ENCODE data around the gene ZNF438.
"Not testable (repeated sequence)": the region's sequence is repeated elsewhere in the genome, so short reads cannot be mapped to it uniquely, and the experiment has no call there.

Gene ZNF438

GRCh38 chr10:30821261-30821993 lies 210.2 kb downstream of the ZNF438 start:
- peak; percentile 56 for DNase-seq

- no peak for DNase-seq
Measured at GRCh38 chr10:30820261-30820991, 211.2 kb downstream of the ZNF438 start.

- no peak for DNase-seq
Measured at GRCh38 chr10:30819341-30820181, 212.1 kb downstream of the ZNF438 start.

GRCh38 chr10:30818854-30819253 lies 212.8 kb downstream of the ZNF438 start:
- no peak for DNase-seq

GRCh38 chr10:30818010-30818660 lies 213.5 kb downstream of the ZNF438 start:
- no peak for DNase-seq

GRCh38 chr10:30817541-30817940 lies 214.1 kb downstream of the ZNF438 start:
- DNase-seq = no peak

GRCh38 chr10:30816820-30817171 lies 214.9 kb downstream of the ZNF438 start:
- DNase-seq = no peak

- no peak for DNase-seq
Measured at GRCh38 chr10:30816159-30816819, 215.4 kb downstream of the ZNF438 start.

- peak; percentile 45 for DNase-seq
Measured at GRCh38 chr10:30813872-30814481, 217.7 kb downstream of the ZNF438 start.

GRCh38 chr10:30812018-30812851 lies 219.4 kb downstream of the ZNF438 start:
- peak; percentile 19 for DNase-seq

- DNase-seq = no peak
Measured at GRCh38 chr10:30811276-30812017, 220.2 kb downstream of the ZNF438 start.

- DNase-seq = no peak
Measured at GRCh38 chr10:30810416-30810815, 221.2 kb downstream of the ZNF438 start.

GRCh38 chr10:30806850-30807249 lies 224.8 kb downstream of the ZNF438 start:
- no peak for DNase-seq

- DNase-seq = no peak
Measured at GRCh38 chr10:30805061-30805460, 226.6 kb downstream of the ZNF438 start.

- no peak for DNase-seq
Measured at GRCh38 chr10:30804478-30805055, 227.1 kb downstream of the ZNF438 start.

GRCh38 chr10:30803892-30804322 lies 227.8 kb downstream of the ZNF438 start:
- no peak for DNase-seq

GRCh38 chr10:30803058-30803457 lies 228.6 kb downstream of the ZNF438 start:
- no peak for DNase-seq

GRCh38 chr10:30800368-30800767 lies 231.3 kb downstream of the ZNF438 start:
- no peak for DNase-seq

- no peak for DNase-seq
Measured at GRCh38 chr10:30798646-30799185, 232.9 kb downstream of the ZNF438 start.

GRCh38 chr10:30795024-30795423 lies 236.6 kb downstream of the ZNF438 start:
- not testable (repeated sequence) for DNase-seq

Data from GDM1 (cell line).